Aorta (tissue), 5 donors: Measurements from ENCODE around the gene KRTAP10-2. TPM values are rescaled to one million over a fixed set of nuclear protein-coding genes. Genes with fewer than 3 reads are reported as not detected.
"Not testable (repeated sequence)": the region's sequence is repeated elsewhere in the genome, so short reads cannot be mapped to it uniquely, and the experiment has no call there.

Source experiments
- ATAC-seq: fragments of 200-7000 bp; cut with Tn5 transposase; one replicate; pipeline ENCODE4 v1.9.1; 2022; ENCODE audit warnings: moderate library complexity; ENCODE audit not compliant: low FRiP score
- DNase-seq, 2 donors: peaks; one replicate each; pipeline ENCODE4 v3.0.0-alpha.2; 2020
- H3K27ac ChIP-seq, 2 donors: one replicate each; pipeline ENCODE4 v1.5.1; 2013; ENCODE audit warnings: low read length in 2 of 2, mild to moderate bottlenecking in 2 of 2, moderate library complexity in 2 of 2, control low read depth in 1 of 2, inconsistent platforms in 1 of 2, low read depth in 1 of 2
- H3K27me3 ChIP-seq, 2 donors: one replicate each; pipeline ENCODE4 v1.6.1; 2013; ENCODE audit warnings: control low read depth in 1 of 2, low read length in 1 of 2, mild to moderate bottlenecking in 1 of 2, moderate library complexity in 1 of 2; ENCODE audit not compliant: insufficient read depth in 2 of 2, control insufficient read depth in 1 of 2
- H3K36me3 ChIP-seq, 2 donors: one replicate each; pipeline ENCODE4 v1.6.1; 2013; ENCODE audit warnings: control low read depth in 1 of 2, low read length in 1 of 2, mild to moderate bottlenecking in 1 of 2; ENCODE audit not compliant: insufficient read depth in 2 of 2, control insufficient read depth in 1 of 2
- H3K4me1 ChIP-seq, 2 donors: one replicate each; pipeline ENCODE4 v1.6.1; 2013; ENCODE audit warnings: low read length in 2 of 2, control low read depth in 1 of 2, mild to moderate bottlenecking in 1 of 2, moderate library complexity in 1 of 2; ENCODE audit not compliant: insufficient read depth in 2 of 2, control insufficient read depth in 1 of 2
- H3K4me3 ChIP-seq, 2 donors: one replicate each; pipeline ENCODE4 v1.5.1; 2013; ENCODE audit warnings: low read length in 2 of 2, control low read depth in 1 of 2, mild to moderate bottlenecking in 1 of 2
- H3K9me3 ChIP-seq: one replicate; pipeline ENCODE4 v1.6.1; 2013; ENCODE audit warnings: mild to moderate bottlenecking, low read length; ENCODE audit not compliant: control insufficient read depth
- WGBS, 2 donors: extraction: QIAGEN DNeasy Blood & Tissue Kit; methylation state at CpG; one replicate each; pipeline ENCODE4 v1.1.7; 2013; 5-methylcytosine and 5-hydroxymethylcytosine counted together
- intact Hi-C, 2 donors: fragments of 100-400 bp; cut with DNase I; formaldehyde crosslinking; loops; one replicate each; pipeline versions ENCODE4 v1.14.2 to v1.15.0; 2022
- polyA plus RNA-seq, 2 donors: library from polyadenylated mRNA; stranded (reverse); fragments of 200-250 nt; gene quantifications; one replicate each; pipeline ENCODE4 v1.2.3, GENCODE V29; 2013
- total RNA-seq, 2 donors: library from RNA; stranded (reverse); fragmentation: NEBNext Ultra II Directional; extraction: Animal tissue kit (Norgen Biotek cat#: 25700); gene quantifications; one replicate each; pipeline ENCODE4 v1.2.1, GENCODE V29; 2021
- donor health status: healthy with polysubstance abuse.
- donor health status: Bipolar disorder and iron deficiency.
- donor health status: DM: no; HTN: no; CAD: no.
- donor health status: DM: no; HTN: no; CAD: no.
- donor health status: DM: yes; HTN: yes; CAD: no.

KRTAP10-2 gene
- total and polyA plus RNA-seq, 4 donors, result not detected

DNA sequence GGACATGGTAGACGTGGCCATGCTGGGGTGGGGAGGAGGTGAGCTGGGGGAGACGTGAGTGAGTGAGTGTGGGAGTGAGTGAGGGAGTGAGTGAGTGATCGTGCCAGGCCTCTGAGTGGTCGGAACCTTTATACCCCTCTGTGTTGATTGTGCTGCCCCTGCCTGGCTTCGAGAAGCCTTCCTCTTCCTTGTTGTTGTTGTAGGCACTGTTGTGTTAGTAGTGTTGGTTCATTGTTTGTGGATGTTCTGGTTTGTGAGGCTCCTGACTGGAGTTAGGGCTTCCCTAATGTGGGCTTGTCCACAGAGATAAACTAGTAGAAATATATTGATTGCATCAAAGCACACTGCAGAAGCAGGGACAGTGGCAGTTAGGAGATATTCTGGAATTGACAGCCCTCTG lies 7.4 kb upstream of the KRTAP10-2 start, which contains the start of gene KRTAP10-3:
TSS of gene KRTAP10-3 (minus strand) at position 101 of the 400 bp plus-strand sequence. CDS start at position 21, 80 bp downstream.
- no peak for DNase-seq
- no peak within 1 kb of the TSS for H3K27ac ChIP-seq
- H3K9me3 ChIP-seq, result no peaks in the 10 kb centered on the region
- no peaks in the 10 kb centered on the region for H3K36me3 ChIP-seq
- 74 to 78% methylated on average over 5 of the region's 5 CpGs for WGBS, 2 donors
- intact Hi-C loops, result no loop called here
- no peak within 1 kb of the TSS for H3K4me3 ChIP-seq
- no peaks in the 10 kb centered on the region for H3K27me3 ChIP-seq
- H3K4me1 ChIP-seq, result no peaks in the 10 kb centered on the region
- no peak for ATAC-seq

DNA sequence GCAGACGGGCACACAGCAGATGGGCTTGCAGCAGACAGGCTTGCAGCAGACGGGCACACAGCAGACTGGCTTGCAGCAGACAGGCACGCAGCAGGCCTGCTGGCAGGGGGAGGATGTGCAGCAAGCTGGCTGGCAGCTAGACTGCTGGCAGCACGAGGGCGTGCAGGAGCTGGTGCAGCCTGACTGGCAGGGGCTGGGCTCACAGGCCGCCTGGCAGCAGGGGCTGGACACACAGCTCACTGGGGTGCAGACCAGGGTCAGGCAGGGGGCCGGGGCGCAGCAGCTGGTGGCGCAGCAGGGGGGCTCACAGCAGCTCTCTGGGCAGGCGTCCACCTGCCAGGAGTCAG lies 7.0 kb upstream of the KRTAP10-2 start:
- H3K9me3 ChIP-seq, H3K4me3 ChIP-seq, ATAC-seq, H3K36me3 ChIP-seq, intact Hi-C loops, H3K27me3 ChIP-seq, DNase-seq, H3K27ac ChIP-seq, H3K4me1 ChIP-seq: not testable (repeated sequence)
- WGBS, 2 donors, result 69 to 70% methylated on average over 9 to 10 of the region's 10 CpGs

DNA sequence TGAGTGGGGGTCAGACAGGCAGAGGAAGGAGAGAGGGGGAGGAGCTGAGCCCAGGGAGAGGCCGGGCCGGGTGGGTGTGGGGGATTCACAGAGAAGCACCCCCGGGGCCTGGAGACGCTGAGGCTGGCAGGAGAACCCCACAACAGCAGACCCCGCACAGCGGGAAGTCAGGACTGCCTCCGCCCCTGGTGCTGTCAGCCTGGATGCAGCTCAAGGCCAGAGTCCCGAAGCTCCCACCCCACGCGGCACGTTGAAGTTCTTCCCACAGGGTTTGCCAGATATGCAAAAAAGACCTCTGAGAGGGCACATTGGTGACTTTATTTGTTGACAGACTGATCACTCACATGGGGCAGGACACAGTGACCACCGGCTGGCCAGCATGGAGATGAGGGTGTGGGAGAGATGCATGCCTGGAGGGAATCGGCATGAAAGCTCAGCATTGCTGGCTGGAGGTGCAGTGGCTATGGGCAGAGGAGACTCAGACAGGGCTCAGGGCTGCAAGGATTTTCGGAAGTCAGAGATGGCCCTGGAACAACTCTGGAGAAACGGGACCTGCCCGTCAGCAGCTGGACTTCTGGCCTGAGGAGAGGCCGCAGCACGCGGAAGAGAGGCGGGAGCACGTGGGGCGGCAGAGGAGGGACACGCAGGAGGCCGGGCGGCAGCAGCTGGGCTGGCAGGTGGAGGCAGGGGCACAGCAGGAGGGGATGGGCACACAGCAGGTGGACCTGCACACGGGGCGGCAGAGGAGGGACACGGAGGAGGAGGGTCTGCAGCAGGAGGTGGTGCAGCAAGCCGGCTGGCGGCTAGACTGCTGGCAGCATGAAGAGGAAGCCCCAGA lies 6.4 kb upstream of the KRTAP10-2 start:
- DNase-seq, result peak in 1 of 2 donors; percentile 69
- intact Hi-C loops, result no loop called here
- no peaks in the 10 kb centered on the region for H3K36me3 ChIP-seq
- no peak overlapping the region for H3K4me3 ChIP-seq
- no peak overlapping the region for H3K27ac ChIP-seq
- H3K4me1 ChIP-seq, result no peaks in the 10 kb centered on the region
- WGBS, 2 donors, result 65% methylated on average over 30 of the region's 30 CpGs
- no peaks in the 10 kb centered on the region for H3K9me3 ChIP-seq
- ATAC-seq, result no peak
- H3K27me3 ChIP-seq, result no peaks in the 10 kb centered on the region

DNA sequence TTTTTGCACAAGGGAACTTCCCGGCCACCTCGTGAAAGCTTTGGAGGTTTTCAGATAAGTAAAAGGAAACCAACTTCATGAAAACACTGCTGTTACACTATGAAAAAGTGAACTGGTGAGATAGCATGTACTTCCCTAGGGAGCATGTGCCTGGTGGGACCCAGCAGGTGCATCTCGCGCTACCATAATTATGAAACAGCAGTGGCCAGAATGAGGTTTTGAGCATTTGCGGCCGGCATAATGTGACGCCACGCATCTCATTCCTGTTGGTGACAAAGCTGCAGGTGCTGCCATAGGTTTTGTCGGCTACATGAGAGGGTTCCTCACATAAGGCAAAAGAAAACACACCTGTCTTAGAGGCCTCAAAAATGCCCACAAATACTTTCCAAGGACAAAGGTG lies 5.6 kb upstream of the KRTAP10-2 start:
- Histone ChIP-seq H3K4me1 (no peaks in the 10 kb centered on the region), H3K36me3 (no peaks in the 10 kb centered on the region), H3K4me3 (no peak overlapping the region), H3K27ac (no peak overlapping the region), H3K27me3 (no peaks in the 10 kb centered on the region), H3K9me3 (no peaks in the 10 kb centered on the region)
- DNase-seq (no peak), ATAC-seq (no peak)
- intact Hi-C loops, result no loop called here
- WGBS, 2 donors, result 86% methylated on average over 9 of the region's 9 CpGs

DNA sequence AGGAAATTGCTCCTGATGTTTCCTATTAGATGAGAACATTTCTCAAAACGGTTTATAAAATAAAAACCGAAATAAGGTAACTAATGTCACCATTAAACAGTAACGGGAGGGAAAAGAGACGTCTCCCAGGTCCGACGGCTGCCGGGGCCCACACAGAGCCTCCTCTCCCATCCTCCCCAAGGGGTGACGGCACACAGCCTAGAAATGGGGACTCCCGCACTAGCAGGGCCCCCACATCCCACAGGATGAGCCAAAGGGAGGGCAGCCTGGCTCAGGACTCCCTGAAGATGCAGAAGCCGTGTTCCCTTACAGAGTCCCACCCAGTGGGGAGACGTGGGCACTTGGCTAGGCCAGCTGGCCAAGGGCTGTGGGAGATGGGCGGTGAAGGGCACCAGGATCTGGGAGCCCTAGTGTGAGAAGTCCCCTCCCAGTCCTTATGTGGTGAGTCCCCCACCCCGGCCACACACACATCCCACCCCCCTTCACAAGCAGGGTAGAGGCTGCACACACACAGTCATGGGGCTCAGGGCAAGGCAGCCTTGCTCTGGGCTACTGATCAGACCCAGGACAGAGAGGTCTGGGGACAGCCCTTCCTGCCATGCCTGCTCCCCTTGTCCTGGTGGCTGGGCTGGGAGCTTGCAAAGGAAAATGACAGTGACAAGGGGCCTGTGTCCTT lies 4.0 kb upstream of the KRTAP10-2 start:
- no peaks in the 10 kb centered on the region for H3K27me3 ChIP-seq
- WGBS, 2 donors, result 87 to 90% methylated on average over 13 of the region's 13 CpGs
- H3K36me3 ChIP-seq, result no peaks in the 10 kb centered on the region
- H3K9me3 ChIP-seq, result no peaks in the 10 kb centered on the region
- H3K4me1 ChIP-seq, result no peaks in the 10 kb centered on the region
- intact Hi-C loops, result no loop called here
- no peak overlapping the region for H3K27ac ChIP-seq
- no peak for DNase-seq
- ATAC-seq, result no peak
- no peak overlapping the region for H3K4me3 ChIP-seq

DNA sequence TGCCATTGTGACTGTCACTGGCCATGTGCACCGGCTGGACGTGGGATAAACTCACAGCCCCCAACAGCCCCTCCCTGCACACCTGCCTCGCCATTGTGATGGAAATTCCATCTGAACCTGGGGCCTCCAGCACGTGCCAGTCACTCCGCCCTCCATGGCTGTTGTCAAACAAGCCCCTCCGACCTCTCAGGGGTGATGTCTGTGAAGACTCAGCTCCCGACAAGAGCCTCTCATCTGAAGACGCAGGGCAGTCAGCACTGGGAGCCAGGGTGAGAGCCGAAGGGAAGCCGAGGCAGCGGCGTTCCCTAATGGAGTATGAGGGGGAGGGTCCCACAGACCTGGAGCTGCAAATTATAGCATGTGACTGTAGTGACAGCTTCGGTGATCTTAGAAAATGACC lies 1.4 kb upstream of the KRTAP10-2 start:
- DNase-seq, result no peak
- ATAC-seq, result no peak
- intact Hi-C loops, result no loop called here
- no peaks in the 10 kb centered on the region for H3K4me1 ChIP-seq
- no peaks in the 10 kb centered on the region for H3K36me3 ChIP-seq
- H3K9me3 ChIP-seq, result no peaks in the 10 kb centered on the region
- no peak overlapping the region for H3K4me3 ChIP-seq
- H3K27ac ChIP-seq, result no peak overlapping the region
- no peaks in the 10 kb centered on the region for H3K27me3 ChIP-seq
- 86 to 87% methylated on average over 13 of the region's 13 CpGs for WGBS, 2 donors

DNA sequence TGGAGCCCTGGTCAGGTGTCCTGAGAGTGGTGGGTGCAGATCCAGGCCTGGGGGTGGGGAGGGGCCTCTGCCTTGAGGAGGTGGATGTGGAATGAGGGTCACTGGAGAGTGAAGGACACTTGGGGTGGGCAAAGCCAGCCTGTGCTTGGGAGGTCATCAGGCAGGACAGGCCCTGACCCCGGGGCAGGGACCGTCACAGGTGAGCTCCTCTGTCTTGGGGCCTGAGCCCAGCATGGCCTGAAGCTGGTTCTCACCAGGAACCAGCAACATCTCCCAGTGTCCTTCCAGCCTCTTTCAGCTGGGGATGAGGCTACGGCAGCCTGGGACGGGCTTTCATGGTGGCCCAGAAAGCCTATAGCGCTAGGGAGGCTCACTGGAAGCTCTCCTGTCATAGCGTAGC lies 831 bp upstream of the KRTAP10-2 start:
- Histone ChIP-seq H3K27me3 (no peaks in the 10 kb centered on the region), H3K4me1 (no peaks in the 10 kb centered on the region), H3K4me3 (no peak overlapping the region), H3K27ac (no peak overlapping the region), H3K9me3 (no peaks in the 10 kb centered on the region), H3K36me3 (no peaks in the 10 kb centered on the region)
- DNase-seq (no peak), ATAC-seq (no peak)
- intact Hi-C loops, result no loop called here
- 94 to 97% methylated on average over 6 of the region's 6 CpGs for WGBS, 2 donors

DNA sequence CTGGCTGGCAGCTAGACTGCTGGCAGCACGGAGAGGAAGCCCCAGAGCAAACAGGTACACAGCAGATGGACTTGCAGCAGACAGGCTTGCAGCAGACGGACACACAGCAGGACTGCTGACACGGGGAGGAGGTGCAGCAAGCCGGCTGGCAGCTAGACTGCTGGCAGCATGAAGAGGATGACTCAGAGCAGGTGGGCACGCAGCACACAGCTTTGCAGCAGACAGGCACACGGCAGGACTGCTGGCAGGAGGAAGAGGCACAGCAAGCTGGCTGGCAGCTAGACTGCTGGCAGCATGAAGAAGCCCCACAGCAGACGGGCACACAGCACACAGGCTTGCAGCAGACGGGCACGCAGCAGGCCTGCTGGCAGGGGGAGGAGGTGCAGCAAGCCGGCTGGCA lies 498 bp downstream of the KRTAP10-2 start:
- intact Hi-C loops, result no loop called here
- H3K4me1 ChIP-seq, result no peaks in the 10 kb centered on the region
- peaks cover 2% of the 10 kb centered on the region for H3K9me3 ChIP-seq
- no peak for ATAC-seq
- no peak overlapping the region for H3K27ac ChIP-seq
- no peak overlapping the region for H3K4me3 ChIP-seq
- H3K36me3 ChIP-seq, result no peaks in the 10 kb centered on the region
- 25 to 29% methylated on average over 10 of the region's 10 CpGs for WGBS, 2 donors
- DNase-seq, result no peak
- H3K27me3 ChIP-seq, result no peaks in the 10 kb centered on the region

DNA sequence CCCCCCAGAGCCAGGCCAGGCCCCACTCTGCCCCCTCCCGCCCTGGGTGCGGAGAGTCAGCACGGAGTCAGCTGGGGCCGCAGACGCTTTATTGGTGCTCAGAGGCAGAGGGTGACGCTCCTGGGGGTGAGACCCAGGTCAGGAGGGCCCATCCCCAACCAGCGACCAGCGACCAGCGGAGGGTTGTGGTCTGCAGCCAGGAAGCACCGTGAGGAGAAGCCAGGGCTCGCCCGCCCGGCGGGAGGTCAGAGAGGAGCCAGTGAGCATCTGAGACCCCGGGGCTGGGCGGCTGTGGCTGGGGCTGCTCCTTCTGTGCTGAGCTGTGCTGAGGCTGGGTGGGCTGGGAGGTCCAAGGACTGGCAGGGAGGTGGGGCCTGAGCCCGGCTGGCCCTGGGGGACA lies 1.0 kb downstream of the KRTAP10-2 start:
- DNase-seq, result peak; percentile 43 to 74
- 74 to 82% methylated on average over 17 of the region's 17 CpGs for WGBS, 2 donors

More for the DNA sequence above, 1.0 kb downstream of the KRTAP10-2 start:
- intact Hi-C loops, H3K27me3 ChIP-seq, H3K4me1 ChIP-seq, H3K36me3 ChIP-seq, H3K27ac ChIP-seq, H3K4me3 ChIP-seq, H3K9me3 ChIP-seq: not testable (repeated sequence)
- peak; percentile 50 for ATAC-seq
